ENCODE measurements around the gene NCOA5. TPM values are rescaled to one million over a fixed set of nuclear protein-coding genes. Genes with fewer than 3 reads are reported as not detected.
"Not testable (repeated sequence)": the region's sequence is repeated elsewhere in the genome, so short reads cannot be mapped to it uniquely, and the experiment has no call there.

The NCOA5 gene
- total and polyA plus RNA-seq, 10 of the 15 experiments (the other 5 are each of a cell fraction or from before 2014, with no cell fraction given): 7.7 to 38.1 (median 30.1) TPM

GRCh38 chr20:46100988-46101387, 11.2 kb upstream of the NCOA5 start:
- Histone ChIP-seq H3K9ac (ENCODE audit: control insufficient read depth, insufficient read depth, low read length) (no peak overlapping the region), H3K4me3 (no peak overlapping the region), H2AFZ (ENCODE audit: control insufficient read depth, low read depth, low read length) (no peak overlapping the region), H3K9me3 (replicated peaks; ENCODE audit: control insufficient read depth, insufficient read depth, low read length) (no peaks in the 10 kb centered on the region; the same call in 2 of the 3 replicates), H3K79me2 (ENCODE audit: control insufficient read depth, insufficient read depth, low read length) (no peaks in the 10 kb centered on the region), H4K20me1 (ENCODE audit: control insufficient read depth, insufficient read depth) (no peaks in the 10 kb centered on the region), H3K27ac (ENCODE audit: control insufficient read depth, insufficient read depth) (no peak overlapping the region), H3K4me1 (ENCODE audit: control insufficient read depth, insufficient read depth, low read length) (peaks cover 9% of the 10 kb centered on the region; the same call in 1 of the 2 replicates), H3K4me2 (ENCODE audit: control insufficient read depth, insufficient read depth) (no peak overlapping the region), H3K36me3 (ENCODE audit: control insufficient read depth in 2 of 2, insufficient read depth in 2 of 2, low read length in 1 of 2) (no peaks in the 10 kb centered on the region), H3K27me3 (replicated peaks in 1 of 2; ENCODE audit: control insufficient read depth in 2 of 2, insufficient read depth in 2 of 2, low read length in 1 of 2) (no peaks in the 10 kb centered on the region; a peak in 1 of 4 replicates)
- ATAC-seq (no peak), FAIRE-seq (no peak), DNase-seq (ENCODE audit: low read depth, low spot score) (no peak)
- no TSS peak for BruUV-seq (replicated peaks)
- ChIA-PET RAD21 (ENCODE audit: unreplicated experiment) (no interaction called here), SMC1A (ENCODE audit: uncharacterized antibody, unreplicated experiment) (interaction anchor here (2.8 to 2.9 kb wide), 2 partner anchors 18 to 29 kb away, joined by 9 to 11 read pairs; partner anchors contain the start of gene CD40), POLR2A (no interaction called here), CTCF (interaction anchor here (1.1 to 1.8 kb wide), 2 partner anchors 36 to 51 kb away, joined by 5 to 8 read pairs; no protein-coding TSS in a partner anchor)
- TF ChIP-seq EGR1 (IDR thresholded peaks at IDR 0.05; ENCODE audit: borderline replicate concordance in 1 of 2, low read depth in 2 of 2, low read length in 2 of 2) (no peak), ELK1 (IDR thresholded peaks at IDR 0.05; ENCODE audit: low read depth, low read length) (no peak), JUND (IDR thresholded peaks at IDR 0.05; ENCODE audit: low read depth, low read length) (no peak), MEF2A (IDR thresholded peaks at IDR 0.05; ENCODE audit: insufficient read depth, low read depth, low read length) (no peak), HSF1 (IDR thresholded peaks at IDR 0.05; ENCODE audit: low read depth, low read length) (no peak), YY1 (IDR thresholded peaks at IDR 0.05; ENCODE audit: low read depth, low read length) (no peak), ZNF24 (IDR thresholded peaks at IDR 0.05) (no peak), RELA (IDR thresholded peaks at IDR 0.05; ENCODE audit: borderline replicate concordance, partially characterized antibody) (no peak), ZNF622 (IDR thresholded peaks at IDR 0.05) (no peak), ESRRA (IDR thresholded peaks at IDR 0.05; ENCODE audit: low read length) (no peak)
- intact Hi-C loops (cut with micrococcal nuclease; ENCODE audit: unreplicated experiment): no loop called here
- in situ Hi-C loops (cut with MboI): no loop called here
- 70% methylated on average over 5 of the region's 5 CpGs for WGBS (ENCODE audit: insufficient coverage, insufficient replicate concordance, low lambda C conversion rate, missing lambda C conversion rate)

DNA sequence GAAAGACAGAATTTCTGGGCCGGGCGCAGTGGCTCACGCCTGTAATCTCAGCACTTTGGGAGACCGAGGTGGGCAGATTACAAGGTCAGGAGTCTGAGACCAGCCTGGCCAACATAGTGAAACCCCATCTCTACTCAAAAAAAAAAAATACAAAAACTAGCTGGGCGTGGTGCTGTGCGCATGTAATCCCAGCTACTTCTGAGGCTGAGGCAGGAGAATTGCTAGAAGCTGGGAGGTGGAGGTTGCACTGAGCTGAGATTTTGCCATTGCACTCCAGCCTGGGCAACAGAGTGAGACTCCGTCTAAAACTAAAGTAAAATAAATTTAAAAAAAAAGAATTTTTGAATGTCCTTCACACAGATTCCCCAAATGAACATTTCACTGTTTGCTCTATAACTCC, 10.7 kb upstream of the NCOA5 start:
- H3K36me3 ChIP-seq (ENCODE audit: control insufficient read depth in 2 of 2, insufficient read depth in 2 of 2, low read length in 1 of 2); intact Hi-C loops (cut with micrococcal nuclease; ENCODE audit: unreplicated experiment); H3K4me1 ChIP-seq (ENCODE audit: control insufficient read depth, insufficient read depth, low read length); H3K4me2 ChIP-seq (ENCODE audit: control insufficient read depth, insufficient read depth); FAIRE-seq; H3K9me3 ChIP-seq (replicated peaks; ENCODE audit: control insufficient read depth, insufficient read depth, low read length); H3K4me3 ChIP-seq; H2AFZ ChIP-seq (ENCODE audit: control insufficient read depth, low read depth, low read length); ATAC-seq; H3K27ac ChIP-seq (ENCODE audit: control insufficient read depth, insufficient read depth); H3K9ac ChIP-seq (ENCODE audit: control insufficient read depth, insufficient read depth, low read length); H4K20me1 ChIP-seq (ENCODE audit: control insufficient read depth, insufficient read depth); H3K79me2 ChIP-seq (ENCODE audit: control insufficient read depth, insufficient read depth, low read length); H3K27me3 ChIP-seq (replicated peaks in 1 of 2; ENCODE audit: control insufficient read depth in 2 of 2, insufficient read depth in 2 of 2, low read length in 1 of 2); DNase-seq (ENCODE audit: low read depth, low spot score); BruUV-seq (replicated peaks); in situ Hi-C loops (cut with MboI): not testable (repeated sequence)
- CTCF ChIA-PET: interaction anchor here (0.7 to 2.4 kb wide), 8 partner anchors 9 to 73 kb away, joined by 3 to 18 read pairs (median 4); no protein-coding TSS in a partner anchor
- WGBS (ENCODE audit: insufficient coverage, insufficient replicate concordance, low lambda C conversion rate, missing lambda C conversion rate): 86% methylated on average over 7 of the region's 7 CpGs
- POLR2A ChIA-PET: interaction anchor here (1.5 kb wide), 1 partner anchor 20 kb away, joined by 3 read pairs; no protein-coding TSS in a partner anchor
- SMC1A ChIA-PET (ENCODE audit: uncharacterized antibody, unreplicated experiment): interaction anchor here (2.2 to 2.9 kb wide), 3 partner anchors 7 to 30 kb away, joined by 9 to 11 read pairs (median 9); partner anchors contain the start of gene CD40
- RAD21 ChIA-PET (ENCODE audit: unreplicated experiment): interaction anchor here (1.2 to 1.4 kb wide), 2 partner anchors 19 to 30 kb away, joined by 6 to 7 read pairs; no protein-coding TSS in a partner anchor

All from GM12878 (cell line).